A549 treated with GW870086 at 1 μM for 4 hours (cell line): ENCODE data around the gene PRIMPOL. TPM values are rescaled to one million over a fixed set of nuclear protein-coding genes. Genes with fewer than 3 reads are reported as not detected.

Experiments
- total RNA-seq: library from RNA; stranded (reverse); fragments of 200-300 nt; extraction: Qiagen RNA extraction; gene quantifications from 5 replicates; pipeline ENCODE4 v1.2.3, GENCODE V29; 2022; ENCODE audit warnings: low read depth

PRIMPOL gene
- 5.7 to 8.1 TPM (median 6.9 TPM) in 5 replicates for total RNA-seq

DNA sequence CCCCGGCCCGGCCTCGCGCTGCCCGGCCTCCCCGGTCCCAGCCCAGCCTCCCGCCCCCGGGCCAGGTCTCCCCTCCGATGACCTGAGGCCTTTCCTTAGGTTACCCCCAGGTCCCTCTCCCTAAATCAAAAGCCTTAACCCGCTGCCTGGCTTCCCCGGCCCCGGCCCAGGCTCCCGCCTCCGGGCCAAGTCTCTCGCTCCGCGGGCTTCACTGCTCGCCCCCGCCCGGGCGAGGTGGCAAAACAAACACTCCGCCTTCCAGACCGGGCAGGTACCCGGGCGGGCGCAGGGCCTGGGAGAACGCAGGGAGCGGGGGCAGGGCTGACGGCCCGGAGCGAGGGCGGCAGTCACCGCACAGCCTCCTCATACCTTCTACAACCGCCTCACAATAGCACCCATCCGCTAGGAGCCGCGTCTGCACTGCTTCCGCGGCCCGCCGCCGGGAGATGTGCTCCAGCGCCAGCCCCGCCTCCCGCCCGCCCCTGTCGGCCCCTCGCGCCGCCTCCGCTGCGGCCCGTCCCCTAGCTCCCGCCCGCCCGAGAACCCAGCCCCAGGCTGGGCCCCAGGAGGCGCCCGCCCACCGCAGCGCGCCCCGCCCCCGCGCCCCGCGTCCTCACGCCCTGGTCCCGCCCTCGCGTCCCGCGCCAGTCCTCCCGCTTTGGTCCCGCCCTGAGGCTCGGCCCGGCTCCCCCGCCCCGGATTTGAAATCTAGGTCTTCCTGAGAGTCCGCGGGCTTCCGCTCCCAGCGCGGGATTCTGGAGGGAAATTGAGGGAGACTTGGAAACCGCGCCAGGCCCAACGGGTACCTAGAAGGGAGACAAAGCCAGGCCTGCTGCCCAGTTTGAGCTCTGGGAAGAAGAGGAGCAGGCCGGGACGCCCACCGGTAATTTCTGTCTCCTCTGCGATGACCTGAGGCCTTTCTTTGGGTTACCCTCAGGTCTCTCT lies at the start of gene PRIMPOL, which contains the start of gene CASP3:
TSS of gene PRIMPOL (plus strand) at position 713 of the 945 bp plus-strand sequence. CDS start 7,403 bp downstream, outside the sequence.
TSS of gene CASP3 (minus strand) at position 422 of the 945 bp plus-strand sequence. CDS start 10,994 bp downstream, outside the sequence.

GRCh38 chr4:184733654-184734524 lies 84.4 kb downstream of the PRIMPOL start, which contains the start of gene CENPU:
Gene CENPU (minus strand): TSS chr4:184734096. CDS start chr4:184734062, 34 bp downstream.

Other genes with a start within 250 kb of the PRIMPOL start
- gene IRF2, start 175.2 kb upstream of the PRIMPOL start, total RNA-seq: 8.9 to 10.1 TPM (median 9.2 TPM) in 5 replicates
- 19.2 to 24.1 TPM (median 20.9 TPM) in 5 replicates for gene CASP3, start 291 bp upstream of the PRIMPOL start, total RNA-seq
- 22.3 to 26.1 TPM (median 23.2 TPM) in 5 replicates for gene CENPU, start 84.4 kb downstream of the PRIMPOL start, total RNA-seq
- 22.1 to 25.1 TPM (median 23.7 TPM) in 5 replicates for gene ACSL1, start 176.2 kb downstream of the PRIMPOL start, total RNA-seq